HCT116 (cell line): ENCODE measurements around the gene FGF16. TPM values are rescaled to one million over a fixed set of nuclear protein-coding genes. Genes with fewer than 3 reads are reported as not detected.

Experiments used
- ATAC-seq: fragments of 200-7000 bp; cut with Tn5 transposase; 2 replicates; pipeline ENCODE4 v1.9.1; 2020; ENCODE audit warnings: mild to moderate bottlenecking, moderate library complexity
- Bru-seq: library from RNA; stranded (reverse); fragments of 400-500 nt; gene quantifications from one replicate; lab custom pipeline; 2021; lab: Mats Ljungman, UMichigan
- BruChase-seq, 2 experiments: library from RNA; stranded (reverse); fragments of 400-500 nt; gene quantifications; one replicate each; lab custom pipeline; 2021; lab: Mats Ljungman, UMichigan
- BruUV-seq: library from RNA; stranded (reverse); fragments of 400-500 nt; replicated peaks from 2 replicates; lab custom pipeline; 2021; lab: Mats Ljungman, UMichigan
- CTCF ChIA-PET: fragments of 300-600 bp; sonication (Branson Sonifier 250); formaldehyde crosslinking; loops from one replicate; lab custom pipeline; 2021; ENCODE audit warnings: antibody characterized with exemption; lab: Charles Lee
- POLR2A ChIA-PET: fragments of 300-600, 350-600 bp; sonication (Branson Sonifier 250); formaldehyde crosslinking; loops from one replicate; lab custom pipeline; 2021; ENCODE audit warnings: antibody characterized with exemption; lab: Charles Lee
- RAD21 ChIA-PET, 2 experiments: fragments of 300-600 bp; sonication (Branson Sonifier 250); formaldehyde crosslinking; loops; one replicate each; lab custom pipeline; 2023; ENCODE audit warnings: low total read pairs in 2 of 2; ENCODE audit not compliant: uncharacterized antibody in 2 of 2, unreplicated experiment in 2 of 2, low non-redundant PET in 1 of 2; lab: Charles Lee
- DNase-seq: peaks from one replicate; pipeline ENCODE4 v3.0.0-alpha.2; 2010; ENCODE audit warnings: low read depth, low spot score
- H2AFZ ChIP-seq: fragments of 200-600 bp; shearing (Covaris generic), sonication (generic); 2 replicates; pipeline ENCODE4 v1.6.1; 2017; ENCODE audit warnings: low read depth, mixed run types, mixed read lengths, antibody characterized with exemption, low read length; ENCODE audit not compliant: poor library complexity, severe bottlenecking
- H3K27ac ChIP-seq: 2 replicates; pipeline ENCODE4 v1.5.1; 2012; ENCODE audit warnings: low read depth, low read length
- H3K27me3 ChIP-seq: fragments of 200-600 bp; sonication (generic); 2 replicates; pipeline ENCODE4 v1.6.1; 2016; ENCODE audit warnings: mixed run types, low read length, mixed read lengths; ENCODE audit not compliant: insufficient read depth
- H3K36me3 ChIP-seq, 2 experiments: fragments of 200-500 bp in 1 of 2; fragments of 200-600 bp in 1 of 2; sonication (Bioruptor generic) in 1 of 2; sonication (generic) in 1 of 2; 2 replicates each; pipeline versions ENCODE4 v1.5.1 to v1.6.1; 2014 to 2016; ENCODE audit warnings: low read length in 2 of 2, inconsistent platforms in 1 of 2, mixed read lengths in 1 of 2, mixed run types in 1 of 2; ENCODE audit not compliant: insufficient read depth in 2 of 2, control insufficient read depth in 1 of 2
- H3K4me1 ChIP-seq, 2 experiments: fragments of 200-600 bp in 1 of 2; sonication (generic) in 1 of 2; 2 replicates each; pipeline versions ENCODE4 v1.5.1 to v1.6.1; 2012 to 2017; ENCODE audit warnings: low read length in 2 of 2, inconsistent platforms in 1 of 2, mild to moderate bottlenecking in 1 of 2, mixed read lengths in 1 of 2, mixed run types in 1 of 2, moderate library complexity in 1 of 2; ENCODE audit not compliant: insufficient read depth in 2 of 2, control insufficient read depth in 1 of 2
- H3K4me2 ChIP-seq: fragments of 200-600 bp; sonication (generic); 2 replicates; pipeline ENCODE4 v1.6.1; 2017; ENCODE audit warnings: mixed run types, low read length, mixed read lengths
- H3K4me3 ChIP-seq, 2 experiments: fragments of 200-600 bp in 1 of 2; sonication (generic) in 1 of 2; replicated peaks in 1 of 2; 2 replicates each; pipeline ENCODE4 v1.5.1; 2011 to 2016; ENCODE audit warnings: low read length in 2 of 2, control low read depth in 1 of 2, low read depth in 1 of 2, mild to moderate bottlenecking in 1 of 2, mixed read lengths in 1 of 2, mixed run types in 1 of 2
- H3K79me2 ChIP-seq: fragments of 200-600 bp; sonication (generic); 2 replicates; pipeline ENCODE4 v1.6.1; 2017; ENCODE audit warnings: mild to moderate bottlenecking, mixed run types, low read length, moderate library complexity, mixed read lengths; ENCODE audit not compliant: insufficient read depth
- H3K9ac ChIP-seq: fragments of 200-600 bp; sonication (generic); 2 replicates; pipeline ENCODE4 v1.6.1; 2016; ENCODE audit warnings: low read length, mixed read lengths
- H3K9me2 ChIP-seq: fragments of 200-600 bp; sonication (generic), shearing (Covaris generic); 2 replicates; pipeline ENCODE4 v1.6.1; 2017; ENCODE audit warnings: mixed run types, mild to moderate bottlenecking, moderate library complexity; ENCODE audit not compliant: insufficient read depth
- H3K9me3 ChIP-seq, 2 experiments: fragments of 200-500 bp in 1 of 2; fragments of 200-600 bp in 1 of 2; sonication (Bioruptor generic) in 1 of 2; sonication (generic) in 1 of 2; 2 replicates each; pipeline ENCODE4 v1.6.1; 2014 to 2017; ENCODE audit warnings: low read length in 2 of 2, mixed read lengths in 2 of 2, inconsistent platforms in 1 of 2, low read depth in 1 of 2, mild to moderate bottlenecking in 1 of 2, mixed run types in 1 of 2, moderate library complexity in 1 of 2; ENCODE audit not compliant: control insufficient read depth in 1 of 2, insufficient read depth in 1 of 2
- H4K20me1 ChIP-seq: fragments of 200-600 bp; sonication (generic), shearing (Covaris generic); 2 replicates; pipeline ENCODE4 v1.6.1; 2017; ENCODE audit warnings: mixed run types, mild to moderate bottlenecking, moderate library complexity; ENCODE audit not compliant: insufficient read depth
- CBX3 ChIP-seq: IDR thresholded peaks from 2 replicates; pipeline ENCODE4 v1.6.1; 2012; ENCODE audit warnings: low read depth
- CEBPB ChIP-seq: IDR thresholded peaks from 2 replicates; pipeline ENCODE4 v1.6.1; 2012; ENCODE audit warnings: low read depth
- ELF1 ChIP-seq: IDR thresholded peaks from 2 replicates; pipeline ENCODE4 v1.6.1; 2012; ENCODE audit warnings: low read depth, borderline replicate concordance
- EZH2 ChIP-seq: fragments of 200-600 bp; sonication (generic); IDR thresholded peaks from 2 replicates; pipeline ENCODE4 v1.6.1; 2017; ENCODE audit warnings: antibody characterized with exemption, mixed run types
- FOSL1 ChIP-seq: IDR thresholded peaks from 2 replicates; pipeline ENCODE4 v1.6.1; 2012; ENCODE audit warnings: low read depth
- JUND ChIP-seq: IDR thresholded peaks from 2 replicates; pipeline ENCODE4 v1.6.1; 2012
- POLR2A ChIP-seq: IDR thresholded peaks from 2 replicates; pipeline ENCODE4 v1.7.0; 2011; ENCODE audit warnings: borderline replicate concordance; ENCODE audit not compliant: insufficient read depth, insufficient read length; ENCODE audit errors: extremely low read depth
- POLR2AphosphoS5 ChIP-seq: IDR thresholded peaks from 2 replicates; pipeline ENCODE4 v1.6.1; 2011; ENCODE audit warnings: mild to moderate bottlenecking, low read depth, low read length, moderate library complexity
- RAD21 ChIP-seq: IDR thresholded peaks from 2 replicates; pipeline ENCODE4 v1.6.1; 2012; ENCODE audit warnings: low read depth, mild to moderate bottlenecking
- SP1 ChIP-seq: IDR thresholded peaks from 2 replicates; pipeline ENCODE4 v1.6.1; 2012; ENCODE audit warnings: low read depth
- TCF7L2 ChIP-seq: IDR thresholded peaks from 2 replicates; pipeline ENCODE4 v1.7.0; 2011; ENCODE audit warnings: borderline replicate concordance, inconsistent platforms; ENCODE audit not compliant: insufficient read depth, insufficient read length; ENCODE audit errors: extremely low read depth
- ZFX ChIP-seq: fragments of 450-650 bp; IDR thresholded peaks from 2 replicates; pipeline ENCODE4 v1.6.1; 2017
- ZNF274 ChIP-seq: fragments of 200-500 bp; sonication (Bioruptor generic); IDR thresholded peaks from 2 replicates; pipeline ENCODE4 v1.6.1; 2014; ENCODE audit warnings: mild to moderate bottlenecking, low read depth, low read length, inconsistent platforms
- intact Hi-C: fragments of 100-400 bp; cut with micrococcal nuclease; formaldehyde crosslinking; loops from 2 replicates; pipeline ENCODE4 v1.10.0; 2022
- long read RNA-seq: library from polyadenylated mRNA; unstranded; transcript quantifications from one replicate; pipeline ENCODE4 v2.0.0, GENCODE V29; 2021; ENCODE audit not compliant: unreplicated experiment
- polyA plus RNA-seq: library from polyadenylated mRNA; unstranded; fragments of >200 nt; gene quantifications from 2 replicates; pipeline ENCODE4 v1.2.1, GENCODE V29; 2012; ENCODE audit warnings: missing spikeins
- total RNA-seq: library from RNA; stranded (reverse); gene quantifications from one replicate; pipeline ENCODE4 v1.2.1, GENCODE V29; 2021; ENCODE audit not compliant: unreplicated experiment
- TF ChIP-seq, protein P1 (sequence below): IDR thresholded peaks from 2 replicates; pipeline ENCODE4 v1.6.1; 2012
- TF ChIP-seq, protein P2 (sequence below): IDR thresholded peaks from 2 replicates; pipeline ENCODE4 v1.6.1; 2012; ENCODE audit warnings: low read depth
- TF ChIP-seq, protein P3 (sequence below), 3 experiments: fragments of 200-600 bp in 1 of 3; sonication (generic) in 1 of 3; IDR thresholded peaks in 2 of 3; conservative IDR thresholded peaks in 1 of 3; 2 replicates each; pipeline ENCODE4 v1.5.1; 2012 to 2017; ENCODE audit warnings: low read depth in 2 of 3, low read length in 2 of 3, antibody characterized with exemption in 1 of 3, borderline replicate concordance in 1 of 3, control low read depth in 1 of 3, mild to moderate bottlenecking in 1 of 3, mixed read lengths in 1 of 3, mixed run types in 1 of 3, moderate library complexity in 1 of 3; ENCODE audit not compliant: insufficient read depth in 1 of 3
- TF ChIP-seq, protein P4 (sequence below): IDR thresholded peaks from 2 replicates; pipeline ENCODE4 v1.6.1; 2011; ENCODE audit warnings: mild to moderate bottlenecking, low read length, moderate library complexity; ENCODE audit not compliant: insufficient replicate concordance; ENCODE audit errors: extremely low read depth

FGF16 gene
- total RNA-seq (not detected), Bru-seq, nascent RNA (not detected), BruChase-seq, experiment 1, labeled RNA remaining after a 6-hour chase (not detected), BruChase-seq, experiment 2, labeled RNA remaining after a 2-hour chase (not detected)
- not detected in 2 replicates for polyA plus RNA-seq
- long read RNA-seq = 0 reads

DNA sequence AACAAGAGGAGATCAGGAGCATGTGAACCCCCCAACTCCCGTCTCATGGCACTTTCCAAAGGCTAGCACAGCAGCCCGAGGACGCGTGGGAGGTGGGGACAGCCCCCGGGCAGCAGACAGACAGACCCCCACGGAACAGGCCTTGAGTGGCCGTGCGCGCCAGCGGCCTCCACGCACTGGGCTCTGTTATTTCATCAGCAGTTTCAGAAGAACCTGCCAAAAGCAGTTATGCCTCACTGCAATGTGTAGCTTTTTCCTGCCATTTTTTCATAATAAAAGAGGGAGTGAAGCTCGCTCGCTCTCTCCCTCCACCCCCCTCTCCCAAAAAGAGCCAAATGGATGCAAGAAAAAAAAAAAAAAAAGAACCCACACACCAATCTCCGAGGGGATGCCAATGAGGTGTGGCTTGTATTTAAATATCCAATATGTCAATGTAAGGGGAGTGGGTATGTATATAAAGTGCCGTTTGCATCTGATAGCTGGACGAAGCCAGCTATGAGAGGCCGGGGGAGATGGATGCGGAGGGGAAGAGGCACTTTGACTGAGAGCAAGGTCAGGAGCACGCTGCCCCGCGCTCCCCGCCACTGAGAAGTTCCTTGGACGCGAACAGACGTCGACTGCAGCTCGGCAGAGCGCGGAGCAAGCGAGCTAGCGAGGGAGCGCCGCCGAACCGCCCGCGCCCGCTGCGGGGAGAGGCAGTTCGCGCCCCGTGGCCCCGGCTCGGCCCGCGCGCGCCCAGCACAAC lies at the start of gene FGF16:
Gene FGF16, plus strand, starts transcription at position 482 of the 745 bp plus-strand sequence. CDS start 286 bp downstream, outside the sequence.
- Histone ChIP-seq H3K4me2 (no peak within 1 kb of the TSS), H3K27me3 (no peaks in the 10 kb centered on the region), H3K4me1 (peaks cover 3 to 10% of the 10 kb centered on the region in 2 experiments; a peak in 2 of 4 replicates), H3K79me2 (no peaks in the 10 kb centered on the region), H3K9me2 (no peaks in the 10 kb centered on the region), H3K27ac (no peak within 1 kb of the TSS), H3K4me3 (no peak within 1 kb of the TSS), H3K36me3 (no peaks in the 10 kb centered on the region), H3K9ac (no peak within 1 kb of the TSS), H2AFZ (no peak within 1 kb of the TSS), H4K20me1 (no peaks in the 10 kb centered on the region), H3K9me3 (no peaks in the 10 kb centered on the region)
- TF ChIP-seq CBX3 (no peak), POLR2A (no peak), JUND (no peak), ELF1 (no peak), ZNF274 (no peak), CEBPB (no peak), EZH2 (no peak), POLR2AphosphoS5 (no peak), SP1 (no peak), RAD21 (no peak), TCF7L2 (no peak), FOSL1 (no peak), ZFX (no peak)
- TF ChIP-seq, protein P1, sequence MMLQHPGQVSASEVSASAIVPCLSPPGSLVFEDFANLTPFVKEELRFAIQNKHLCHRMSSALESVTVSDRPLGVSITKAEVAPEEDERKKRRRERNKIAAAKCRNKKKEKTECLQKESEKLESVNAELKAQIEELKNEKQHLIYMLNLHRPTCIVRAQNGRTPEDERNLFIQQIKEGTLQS = no peak
- TF ChIP-seq, protein P2, sequence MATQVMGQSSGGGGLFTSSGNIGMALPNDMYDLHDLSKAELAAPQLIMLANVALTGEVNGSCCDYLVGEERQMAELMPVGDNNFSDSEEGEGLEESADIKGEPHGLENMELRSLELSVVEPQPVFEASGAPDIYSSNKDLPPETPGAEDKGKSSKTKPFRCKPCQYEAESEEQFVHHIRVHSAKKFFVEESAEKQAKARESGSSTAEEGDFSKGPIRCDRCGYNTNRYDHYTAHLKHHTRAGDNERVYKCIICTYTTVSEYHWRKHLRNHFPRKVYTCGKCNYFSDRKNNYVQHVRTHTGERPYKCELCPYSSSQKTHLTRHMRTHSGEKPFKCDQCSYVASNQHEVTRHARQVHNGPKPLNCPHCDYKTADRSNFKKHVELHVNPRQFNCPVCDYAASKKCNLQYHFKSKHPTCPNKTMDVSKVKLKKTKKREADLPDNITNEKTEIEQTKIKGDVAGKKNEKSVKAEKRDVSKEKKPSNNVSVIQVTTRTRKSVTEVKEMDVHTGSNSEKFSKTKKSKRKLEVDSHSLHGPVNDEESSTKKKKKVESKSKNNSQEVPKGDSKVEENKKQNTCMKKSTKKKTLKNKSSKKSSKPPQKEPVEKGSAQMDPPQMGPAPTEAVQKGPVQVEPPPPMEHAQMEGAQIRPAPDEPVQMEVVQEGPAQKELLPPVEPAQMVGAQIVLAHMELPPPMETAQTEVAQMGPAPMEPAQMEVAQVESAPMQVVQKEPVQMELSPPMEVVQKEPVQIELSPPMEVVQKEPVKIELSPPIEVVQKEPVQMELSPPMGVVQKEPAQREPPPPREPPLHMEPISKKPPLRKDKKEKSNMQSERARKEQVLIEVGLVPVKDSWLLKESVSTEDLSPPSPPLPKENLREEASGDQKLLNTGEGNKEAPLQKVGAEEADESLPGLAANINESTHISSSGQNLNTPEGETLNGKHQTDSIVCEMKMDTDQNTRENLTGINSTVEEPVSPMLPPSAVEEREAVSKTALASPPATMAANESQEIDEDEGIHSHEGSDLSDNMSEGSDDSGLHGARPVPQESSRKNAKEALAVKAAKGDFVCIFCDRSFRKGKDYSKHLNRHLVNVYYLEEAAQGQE = no peak
- TF ChIP-seq, protein P3, sequence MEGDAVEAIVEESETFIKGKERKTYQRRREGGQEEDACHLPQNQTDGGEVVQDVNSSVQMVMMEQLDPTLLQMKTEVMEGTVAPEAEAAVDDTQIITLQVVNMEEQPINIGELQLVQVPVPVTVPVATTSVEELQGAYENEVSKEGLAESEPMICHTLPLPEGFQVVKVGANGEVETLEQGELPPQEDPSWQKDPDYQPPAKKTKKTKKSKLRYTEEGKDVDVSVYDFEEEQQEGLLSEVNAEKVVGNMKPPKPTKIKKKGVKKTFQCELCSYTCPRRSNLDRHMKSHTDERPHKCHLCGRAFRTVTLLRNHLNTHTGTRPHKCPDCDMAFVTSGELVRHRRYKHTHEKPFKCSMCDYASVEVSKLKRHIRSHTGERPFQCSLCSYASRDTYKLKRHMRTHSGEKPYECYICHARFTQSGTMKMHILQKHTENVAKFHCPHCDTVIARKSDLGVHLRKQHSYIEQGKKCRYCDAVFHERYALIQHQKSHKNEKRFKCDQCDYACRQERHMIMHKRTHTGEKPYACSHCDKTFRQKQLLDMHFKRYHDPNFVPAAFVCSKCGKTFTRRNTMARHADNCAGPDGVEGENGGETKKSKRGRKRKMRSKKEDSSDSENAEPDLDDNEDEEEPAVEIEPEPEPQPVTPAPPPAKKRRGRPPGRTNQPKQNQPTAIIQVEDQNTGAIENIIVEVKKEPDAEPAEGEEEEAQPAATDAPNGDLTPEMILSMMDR (IDR thresholded peaks at IDR 0.05 in 2 of 3, conservative IDR thresholded peaks at IDR 0.05 in 1 of 3; ENCODE audit: borderline replicate concordance in 1 of 3, insufficient read depth in 1 of 3, low read depth in 2 of 3, low read length in 2 of 3) = no peak
- TF ChIP-seq, protein P4, sequence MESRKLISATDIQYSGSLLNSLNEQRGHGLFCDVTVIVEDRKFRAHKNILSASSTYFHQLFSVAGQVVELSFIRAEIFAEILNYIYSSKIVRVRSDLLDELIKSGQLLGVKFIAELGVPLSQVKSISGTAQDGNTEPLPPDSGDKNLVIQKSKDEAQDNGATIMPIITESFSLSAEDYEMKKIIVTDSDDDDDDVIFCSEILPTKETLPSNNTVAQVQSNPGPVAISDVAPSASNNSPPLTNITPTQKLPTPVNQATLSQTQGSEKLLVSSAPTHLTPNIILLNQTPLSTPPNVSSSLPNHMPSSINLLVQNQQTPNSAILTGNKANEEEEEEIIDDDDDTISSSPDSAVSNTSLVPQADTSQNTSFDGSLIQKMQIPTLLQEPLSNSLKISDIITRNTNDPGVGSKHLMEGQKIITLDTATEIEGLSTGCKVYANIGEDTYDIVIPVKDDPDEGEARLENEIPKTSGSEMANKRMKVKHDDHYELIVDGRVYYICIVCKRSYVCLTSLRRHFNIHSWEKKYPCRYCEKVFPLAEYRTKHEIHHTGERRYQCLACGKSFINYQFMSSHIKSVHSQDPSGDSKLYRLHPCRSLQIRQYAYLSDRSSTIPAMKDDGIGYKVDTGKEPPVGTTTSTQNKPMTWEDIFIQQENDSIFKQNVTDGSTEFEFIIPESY = no peak
- intact Hi-C loops = no loop called here
- DNase-seq (no peak), ATAC-seq (no peak)
- ChIA-PET CTCF (no interaction called here), POLR2A (no interaction called here), RAD21 (no interaction called here)
- no TSS peak for BruUV-seq
